Suprapubic skin (tissue), 4 donors: ENCODE data around the gene SYT1. TPM values are rescaled to one million over a fixed set of nuclear protein-coding genes. Genes with fewer than 3 reads are reported as not detected.
"Not testable (repeated sequence)": the region's sequence is repeated elsewhere in the genome, so short reads cannot be mapped to it uniquely, and the experiment has no call there.

Source experiments
- DNase-seq, 2 donors: peaks; one replicate each; pipeline ENCODE4 v3.0.0-alpha.2; 2019; ENCODE audit warnings: low spot score in 2 of 2
- H3K27ac ChIP-seq: fragments of 200-600 bp; sonication (generic); one replicate; pipeline ENCODE4 v1.5.1; 2019
- H3K27me3 ChIP-seq: fragments of 200-600 bp; sonication (generic); one replicate; pipeline ENCODE4 v1.5.1; 2019
- H3K36me3 ChIP-seq: fragments of 200-600 bp; sonication (generic); one replicate; pipeline ENCODE4 v1.5.1; 2019
- H3K4me1 ChIP-seq: fragments of 200-600 bp; sonication (generic); one replicate; pipeline ENCODE4 v1.5.1; 2019
- H3K4me3 ChIP-seq: fragments of 200-600 bp; sonication (generic); one replicate; pipeline ENCODE4 v1.5.1; 2019; ENCODE audit warnings: mild to moderate bottlenecking
- H3K9me3 ChIP-seq: fragments of 200-600 bp; sonication (generic); one replicate; pipeline ENCODE4 v1.5.1; 2019
- EP300 ChIP-seq: sonication (generic); formaldehyde crosslinking; IDR thresholded peaks from one replicate; pipeline ENCODE4 v1.6.1; 2017; ENCODE audit warnings: antibody characterized with exemption
- POLR2A ChIP-seq, 2 donors: fragments of 450-650 bp; IDR thresholded peaks; one replicate each; pipeline ENCODE4 v1.6.1; 2017; ENCODE audit warnings: antibody characterized with exemption in 2 of 2, mild to moderate bottlenecking in 2 of 2, moderate library complexity in 2 of 2
- POLR2AphosphoS5 ChIP-seq, 3 donors: sonication (generic); formaldehyde crosslinking; IDR thresholded peaks; one replicate each; pipeline ENCODE4 v1.6.1; 2017; ENCODE audit warnings: antibody characterized with exemption in 3 of 3
- WGBS: methylation state at CpG from one replicate; pipeline ENCODE4 v1.1.5; 2018; 5-methylcytosine and 5-hydroxymethylcytosine counted together
- total RNA-seq, 4 donors: library from RNA; depleted of rRNA; stranded (reverse); fragments of >200 nt; gene quantifications; one replicate each; pipeline ENCODE4 v1.1.0, GENCODE V29; 2016
- TF ChIP-seq, protein P1 (sequence below), 2 donors: fragments of 200-600 bp in 1 of 2; fragments of 450-650 bp in 1 of 2; sonication (generic) in 1 of 2; IDR thresholded peaks; one replicate each; pipeline ENCODE4 v1.5.1; 2016 to 2019; ENCODE audit warnings: antibody characterized with exemption in 2 of 2, mild to moderate bottlenecking in 1 of 2, moderate library complexity in 1 of 2

SYT1 gene
- total RNA-seq, 4 donors from 2014 or later: 0.15 to 0.31 TPM; not detected in 2

DNA sequence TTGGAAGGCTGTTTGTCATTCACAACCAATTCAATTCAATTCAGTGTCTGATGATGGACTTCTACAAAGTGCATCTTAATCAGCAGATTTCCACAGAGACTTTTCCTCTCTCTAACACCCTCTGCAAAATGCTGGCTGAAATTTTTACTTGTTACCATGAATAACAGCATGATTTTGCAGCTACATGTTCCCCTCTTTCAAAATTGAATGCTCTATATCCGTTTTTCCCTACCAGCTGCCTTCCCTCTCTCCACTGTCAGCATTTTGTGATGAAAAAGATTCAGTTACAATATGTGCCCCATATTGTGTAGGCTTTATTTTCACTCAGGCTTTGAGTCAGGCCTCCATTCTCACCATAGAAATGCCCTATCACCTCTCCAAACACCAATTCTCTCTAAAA is 334.6 kb downstream of the SYT1 start:
- TF ChIP-seq POLR2AphosphoS5 (IDR thresholded peaks at IDR 0.05): no peak
- TF ChIP-seq EP300: no peak
- no peak for TF ChIP-seq POLR2A (IDR thresholded peaks at IDR 0.05)
- TF ChIP-seq, protein P1, sequence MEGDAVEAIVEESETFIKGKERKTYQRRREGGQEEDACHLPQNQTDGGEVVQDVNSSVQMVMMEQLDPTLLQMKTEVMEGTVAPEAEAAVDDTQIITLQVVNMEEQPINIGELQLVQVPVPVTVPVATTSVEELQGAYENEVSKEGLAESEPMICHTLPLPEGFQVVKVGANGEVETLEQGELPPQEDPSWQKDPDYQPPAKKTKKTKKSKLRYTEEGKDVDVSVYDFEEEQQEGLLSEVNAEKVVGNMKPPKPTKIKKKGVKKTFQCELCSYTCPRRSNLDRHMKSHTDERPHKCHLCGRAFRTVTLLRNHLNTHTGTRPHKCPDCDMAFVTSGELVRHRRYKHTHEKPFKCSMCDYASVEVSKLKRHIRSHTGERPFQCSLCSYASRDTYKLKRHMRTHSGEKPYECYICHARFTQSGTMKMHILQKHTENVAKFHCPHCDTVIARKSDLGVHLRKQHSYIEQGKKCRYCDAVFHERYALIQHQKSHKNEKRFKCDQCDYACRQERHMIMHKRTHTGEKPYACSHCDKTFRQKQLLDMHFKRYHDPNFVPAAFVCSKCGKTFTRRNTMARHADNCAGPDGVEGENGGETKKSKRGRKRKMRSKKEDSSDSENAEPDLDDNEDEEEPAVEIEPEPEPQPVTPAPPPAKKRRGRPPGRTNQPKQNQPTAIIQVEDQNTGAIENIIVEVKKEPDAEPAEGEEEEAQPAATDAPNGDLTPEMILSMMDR (IDR thresholded peaks at IDR 0.05): no peak
- no peak overlapping the region for H3K4me3 ChIP-seq
- no peak overlapping the region for H3K27ac ChIP-seq
- DNase-seq: no peak
- WGBS: 45% methylated on average over 1 of the region's 1 CpG
- H3K9me3 ChIP-seq: no peaks in the 10 kb centered on the region
- H3K36me3 ChIP-seq: no peaks in the 10 kb centered on the region
- no peaks in the 10 kb centered on the region for H3K4me1 ChIP-seq
- no peaks in the 10 kb centered on the region for H3K27me3 ChIP-seq

DNA sequence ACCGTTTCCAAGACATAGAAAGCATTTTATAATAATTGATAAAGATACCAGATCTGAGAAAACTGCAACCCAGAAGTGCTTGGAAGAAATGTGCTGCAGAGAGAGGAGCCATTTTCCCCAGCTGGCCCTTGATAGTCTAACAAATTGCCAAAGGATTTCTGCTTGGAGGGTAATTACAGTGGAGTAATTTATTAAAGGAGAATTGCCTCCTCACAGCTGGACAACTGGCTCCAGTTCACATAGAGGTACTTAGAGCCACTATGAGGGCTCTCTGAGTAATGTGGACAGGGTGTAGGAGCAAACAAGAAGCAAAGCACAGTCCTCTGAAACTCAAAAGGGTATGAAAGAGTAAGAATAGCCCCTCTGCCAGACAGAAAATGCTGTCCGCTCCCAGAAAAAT is 335.6 kb downstream of the SYT1 start:
- H3K27ac ChIP-seq: no peak overlapping the region
- H3K9me3 ChIP-seq: no peaks in the 10 kb centered on the region
- no peaks in the 10 kb centered on the region for H3K36me3 ChIP-seq
- 71% methylated on average over 2 of the region's 2 CpGs for WGBS
- H3K27me3 ChIP-seq: no peaks in the 10 kb centered on the region
- H3K4me3 ChIP-seq: no peak overlapping the region
- no peak for TF ChIP-seq POLR2A (IDR thresholded peaks at IDR 0.05)
- no peak for TF ChIP-seq EP300
- TF ChIP-seq, protein P1 (IDR thresholded peaks at IDR 0.05): no peak
- no peak for TF ChIP-seq POLR2AphosphoS5 (IDR thresholded peaks at IDR 0.05)
- no peak for DNase-seq
- H3K4me1 ChIP-seq: no peaks in the 10 kb centered on the region

DNA sequence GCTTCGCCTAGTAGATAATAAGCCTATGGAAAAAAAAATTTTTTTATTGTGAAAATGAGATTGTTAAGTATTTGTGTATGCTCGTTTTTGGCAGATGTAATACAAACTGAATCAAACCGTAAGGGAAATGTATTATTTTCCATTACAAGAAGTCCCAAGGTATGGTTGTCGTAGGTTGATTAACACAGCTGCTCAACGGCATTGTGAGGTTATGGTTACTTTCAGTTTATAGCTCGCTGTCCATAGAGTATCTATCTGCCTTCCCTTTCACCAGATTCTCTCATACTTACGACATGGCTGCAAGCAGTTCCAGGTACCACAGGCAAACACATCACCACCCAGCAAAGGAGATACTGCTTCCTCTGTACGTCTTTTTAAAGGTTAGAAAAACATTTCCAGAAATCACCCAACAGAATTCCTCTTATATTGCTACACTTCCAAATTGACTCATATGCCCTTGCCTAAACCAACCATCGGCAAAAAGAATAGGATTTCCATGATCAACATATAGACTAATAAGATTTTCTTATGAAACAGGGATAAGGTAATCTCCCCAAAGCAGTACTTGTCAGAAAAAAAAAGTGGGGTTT is 338.6 kb downstream of the SYT1 start:
- WGBS: 88% methylated on average over 9 of the region's 9 CpGs
- TF ChIP-seq POLR2AphosphoS5 (IDR thresholded peaks at IDR 0.05) (no peak), POLR2A (IDR thresholded peaks at IDR 0.05) (no peak), EP300 (no peak)
- TF ChIP-seq, protein P1 (IDR thresholded peaks at IDR 0.05): no peak
- H3K4me1 ChIP-seq: no peaks in the 10 kb centered on the region

DNA sequence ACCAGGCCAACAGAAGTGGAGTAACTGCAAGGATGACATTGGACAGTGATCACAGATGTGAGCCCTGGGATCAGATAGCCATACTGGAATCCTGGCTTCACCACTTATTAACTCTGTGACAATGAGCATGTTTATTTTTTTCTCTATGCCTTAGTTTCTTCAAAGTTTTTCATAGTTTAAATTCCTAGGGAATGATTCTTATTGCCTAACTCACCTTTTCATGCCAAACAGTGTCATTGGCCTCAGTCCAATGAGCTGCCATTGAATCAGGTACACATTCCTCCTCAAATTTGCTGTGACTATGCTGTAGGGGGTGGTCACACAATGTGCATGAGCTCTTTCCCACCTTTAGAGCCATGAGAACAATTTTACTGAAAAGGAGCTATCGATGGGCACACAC is 342.3 kb downstream of the SYT1 start:
- no peak for DNase-seq
- no peaks in the 10 kb centered on the region for H3K27me3 ChIP-seq
- WGBS: 100% methylated on average over 1 of the region's 1 CpG
- H3K36me3 ChIP-seq: no peaks in the 10 kb centered on the region
- no peaks in the 10 kb centered on the region for H3K4me1 ChIP-seq
- no peak for TF ChIP-seq POLR2A (IDR thresholded peaks at IDR 0.05)
- no peak for TF ChIP-seq EP300
- TF ChIP-seq, protein P1 (IDR thresholded peaks at IDR 0.05): no peak
- no peak for TF ChIP-seq POLR2AphosphoS5 (IDR thresholded peaks at IDR 0.05)
- H3K9me3 ChIP-seq: no peaks in the 10 kb centered on the region
- no peak overlapping the region for H3K27ac ChIP-seq
- H3K4me3 ChIP-seq: no peak overlapping the region

More for the DNA sequence above, 338.6 kb downstream of the SYT1 start:
- Histone ChIP-seq H3K27ac (no peak overlapping the region), H3K4me3 (no peak overlapping the region), H3K9me3 (no peaks in the 10 kb centered on the region), H3K27me3 (no peaks in the 10 kb centered on the region), H3K36me3 (no peaks in the 10 kb centered on the region)
- DNase-seq: no peak

DNA sequence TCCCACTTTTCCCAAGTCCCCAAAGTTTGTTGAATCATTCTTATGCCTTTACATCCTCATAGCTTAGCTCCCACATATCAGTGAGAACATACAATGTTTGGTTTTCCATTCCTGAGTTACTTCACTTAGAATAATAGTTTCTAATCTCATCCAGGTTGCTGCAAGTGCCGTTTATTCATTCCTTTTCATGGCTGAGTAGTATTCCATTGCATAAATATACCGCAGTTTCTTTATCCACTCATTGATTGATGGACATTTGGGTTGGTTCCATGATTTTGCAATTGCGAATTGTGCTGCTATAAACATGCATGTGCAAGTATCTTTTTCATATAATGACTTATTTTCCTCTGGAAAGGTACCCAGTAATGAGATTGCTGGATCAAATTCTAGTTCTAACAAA is 345.8 kb downstream of the SYT1 start:
- WGBS: 92% methylated on average over 3 of the region's 3 CpGs
- not testable (repeated sequence) for H3K4me1 ChIP-seq, DNase-seq, H3K4me3 ChIP-seq, H3K9me3 ChIP-seq, H3K27me3 ChIP-seq, H3K27ac ChIP-seq, H3K36me3 ChIP-seq

DNA sequence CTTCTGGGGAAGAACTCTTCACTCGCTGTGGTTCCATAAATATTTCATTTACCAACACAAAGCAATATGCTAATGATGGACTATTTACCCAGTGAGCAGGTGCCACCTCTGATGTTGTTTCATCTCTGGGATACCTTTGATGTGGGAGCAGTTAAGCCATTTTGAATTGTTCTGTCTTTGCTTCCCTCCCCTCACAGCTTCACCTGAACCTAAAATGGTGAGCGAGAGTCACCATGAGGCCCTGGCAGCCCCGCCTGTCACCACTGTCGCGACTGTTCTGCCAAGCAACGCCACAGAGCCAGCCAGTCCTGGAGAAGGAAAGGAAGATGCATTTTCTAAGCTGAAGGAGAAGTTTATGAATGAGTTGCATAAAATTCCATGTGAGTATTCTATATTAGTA is 352.7 kb downstream of the SYT1 start:
- no peak overlapping the region for H3K27ac ChIP-seq
- H3K4me1 ChIP-seq: no peaks in the 10 kb centered on the region
- TF ChIP-seq POLR2A (IDR thresholded peaks at IDR 0.05): no peak
- TF ChIP-seq, protein P1 (IDR thresholded peaks at IDR 0.05): no peak
- TF ChIP-seq POLR2AphosphoS5 (IDR thresholded peaks at IDR 0.05): no peak
- TF ChIP-seq EP300: no peak
- H3K9me3 ChIP-seq: peaks cover 3% of the 10 kb centered on the region
- 79% methylated on average over 6 of the region's 6 CpGs for WGBS
- DNase-seq: no peak
- H3K36me3 ChIP-seq: no peaks in the 10 kb centered on the region
- H3K4me3 ChIP-seq: no peak overlapping the region
- H3K27me3 ChIP-seq: no peaks in the 10 kb centered on the region
